Keratinocyte (primary cell): ENCODE data around the gene NRG2. TPM values are rescaled to one million over a fixed set of nuclear protein-coding genes. Genes with fewer than 3 reads are reported as not detected.

Source experiments
- DNase-seq: peaks from one replicate; pipeline ENCODE4 v3.0.0-alpha.2; 2011; ENCODE audit warnings: low read depth, missing footprints, low spot score
- FAIRE-seq: peaks from 2 replicates; lab custom pipeline; 2011; peaks lifted over from hg19 to GRCh38; lab: Jason Lieb, UNC
- H2AFZ ChIP-seq: 2 replicates; pipeline ENCODE4 v1.6.0; 2012; ENCODE audit warnings: low read length, control low read depth, inconsistent platforms; ENCODE audit not compliant: control insufficient read depth
- H3K27ac ChIP-seq: 2 replicates; pipeline ENCODE4 v1.5.1; 2011; ENCODE audit warnings: low read length; ENCODE audit not compliant: control insufficient read depth, insufficient read depth
- H3K27me3 ChIP-seq: 3 replicates; pipeline ENCODE4 v1.6.0; 2011; ENCODE audit warnings: low read length; ENCODE audit not compliant: control insufficient read depth, insufficient read depth; ENCODE audit errors: extremely low read depth
- H3K36me3 ChIP-seq, 2 experiments: 2 replicates in 1 of 2; 3 replicates in 1 of 2; pipeline ENCODE4 v1.5.1; 2011; ENCODE audit warnings: low read length in 2 of 2, mild to moderate bottlenecking in 1 of 2; ENCODE audit not compliant: control insufficient read depth in 2 of 2, insufficient read depth in 2 of 2; ENCODE audit errors: extremely low read depth in 1 of 2
- H3K4me1 ChIP-seq: 3 replicates; pipeline ENCODE4 v1.5.1; 2011; ENCODE audit warnings: low read length; ENCODE audit not compliant: control insufficient read depth, insufficient read depth; ENCODE audit errors: extremely low read depth
- H3K4me2 ChIP-seq: 3 replicates; pipeline ENCODE4 v1.6.0; 2011; ENCODE audit warnings: low read depth, low read length; ENCODE audit not compliant: control insufficient read depth, insufficient read depth; ENCODE audit errors: extremely low read depth
- H3K4me3 ChIP-seq, 3 experiments: fragments of 200-600 bp in 1 of 3; sonication (generic) in 1 of 3; 2 replicates in 2 of 3; 3 replicates in 1 of 3; pipeline ENCODE4 v1.5.1; 2011 to 2016; ENCODE audit warnings: low read length in 3 of 3, mild to moderate bottlenecking in 3 of 3, control low read depth in 2 of 3, inconsistent platforms in 1 of 3, low read depth in 1 of 3, mixed read lengths in 1 of 3, mixed run types in 1 of 3, moderate library complexity in 1 of 3; ENCODE audit not compliant: control insufficient read depth in 2 of 3, insufficient read depth in 2 of 3; ENCODE audit errors: extremely low read depth in 1 of 3
- H3K79me2 ChIP-seq: 2 replicates; pipeline ENCODE4 v1.6.0; 2012; ENCODE audit warnings: low read length; ENCODE audit not compliant: control insufficient read depth, insufficient read depth
- H3K9ac ChIP-seq: 3 replicates; pipeline ENCODE4 v1.6.0; 2011; ENCODE audit warnings: low read length; ENCODE audit not compliant: control insufficient read depth, insufficient read depth; ENCODE audit errors: extremely low read depth
- H3K9me1 ChIP-seq: 3 replicates; pipeline ENCODE4 v1.6.0; 2011; ENCODE audit warnings: low read length; ENCODE audit not compliant: control insufficient read depth, insufficient read depth; ENCODE audit errors: extremely low read depth
- H3K9me3 ChIP-seq: 2 replicates; pipeline ENCODE4 v1.5.1; 2012; ENCODE audit warnings: low read depth, low read length; ENCODE audit not compliant: control insufficient read depth
- H4K20me1 ChIP-seq: 3 replicates; pipeline ENCODE4 v1.6.0; 2011; ENCODE audit warnings: low read length; ENCODE audit not compliant: control insufficient read depth, insufficient read depth; ENCODE audit errors: extremely low read depth
- EZH2 ChIP-seq: IDR thresholded peaks from one replicate; pipeline ENCODE4 v1.6.1; 2012; ENCODE audit warnings: inconsistent platforms, mild to moderate bottlenecking, low read length, moderate library complexity
- dilution Hi-C: fragments of 300-500 bp; cut with MboI; formaldehyde crosslinking; loops from one replicate; pipeline ENCODE4 v1.7.0; 2020; ENCODE audit warnings: low sequenced_read_pairs; ENCODE audit not compliant: extremely low pct_ligation_motif_present
- polyA plus RNA-seq, 5 experiments: library from polyadenylated mRNA; depleted of rRNA in 3 of 5; stranded (reverse) in 3 of 5; stranded (forward) in 1 of 5; unstranded in 1 of 5; fragments of >200 nt; gene quantifications; 1 replicate in 1 of 5; 2 replicates in 3 of 5; 3 replicates in 1 of 5; pipeline versions ENCODE4 v1.2.1 to v1.2.3, GENCODE V29; 2011 to 2012; ENCODE audit warnings: missing spikeins in 2 of 5, low read depth in 1 of 5, low replicate concordance in 1 of 5
- TF ChIP-seq, protein P1 (sequence below), 3 experiments: IDR thresholded peaks in 1 of 3; conservative IDR thresholded peaks in 1 of 3; optimal IDR thresholded peaks in 1 of 3; 2 replicates in 2 of 3; 3 replicates in 1 of 3; pipeline versions ENCODE3 to v1.5.1; 2011; ENCODE audit warnings: low read length in 3 of 3, mild to moderate bottlenecking in 3 of 3, moderate library complexity in 2 of 3, control low read depth in 1 of 3, inconsistent platforms in 1 of 3; ENCODE audit not compliant: insufficient read depth in 2 of 3; ENCODE audit errors: extremely low read depth in 1 of 3

Gene NRG2
- polyA plus RNA-seq, 1 donor (not counting 4 experiments of a cell fraction or from before 2014, with no cell fraction given), result 0.13 TPM

DNA sequence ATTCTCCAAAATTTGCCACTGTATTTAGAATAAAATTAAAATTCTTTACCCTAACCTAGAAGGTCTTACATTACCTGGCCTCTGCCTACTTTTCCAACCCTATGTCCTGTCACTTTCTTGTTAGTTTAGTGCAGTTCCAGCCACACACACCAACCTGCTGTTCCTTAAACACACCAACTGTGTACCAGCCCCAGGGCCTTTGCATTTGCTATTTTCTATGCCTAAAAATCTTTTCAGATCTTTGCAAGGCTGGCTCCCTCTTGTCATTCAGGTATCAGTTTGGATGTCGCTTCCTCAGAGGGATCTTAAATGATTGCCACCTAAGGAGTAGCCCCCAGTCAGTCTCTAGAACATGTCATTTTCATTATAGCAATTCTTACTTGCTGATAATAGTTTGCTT lies 17.7 kb upstream of the NRG2 start:
- H2AFZ ChIP-seq, result no peak overlapping the region
- H3K9ac ChIP-seq, result no peak overlapping the region
- no peak overlapping the region for H3K4me3 ChIP-seq
- no peaks in the 10 kb centered on the region for H3K79me2 ChIP-seq
- DNase-seq, result no peak
- dilution Hi-C loops, result loop anchor here (25.0 kb wide), 1 partner anchor 101 kb away; no protein-coding TSS in a partner anchor
- H3K36me3 ChIP-seq, result no peaks in the 10 kb centered on the region
- FAIRE-seq, result no peak
- peaks cover 19% of the 10 kb centered on the region for H3K27me3 ChIP-seq
- H3K4me1 ChIP-seq, result no peaks in the 10 kb centered on the region
- TF ChIP-seq EZH2, result no peak
- TF ChIP-seq, protein P1, sequence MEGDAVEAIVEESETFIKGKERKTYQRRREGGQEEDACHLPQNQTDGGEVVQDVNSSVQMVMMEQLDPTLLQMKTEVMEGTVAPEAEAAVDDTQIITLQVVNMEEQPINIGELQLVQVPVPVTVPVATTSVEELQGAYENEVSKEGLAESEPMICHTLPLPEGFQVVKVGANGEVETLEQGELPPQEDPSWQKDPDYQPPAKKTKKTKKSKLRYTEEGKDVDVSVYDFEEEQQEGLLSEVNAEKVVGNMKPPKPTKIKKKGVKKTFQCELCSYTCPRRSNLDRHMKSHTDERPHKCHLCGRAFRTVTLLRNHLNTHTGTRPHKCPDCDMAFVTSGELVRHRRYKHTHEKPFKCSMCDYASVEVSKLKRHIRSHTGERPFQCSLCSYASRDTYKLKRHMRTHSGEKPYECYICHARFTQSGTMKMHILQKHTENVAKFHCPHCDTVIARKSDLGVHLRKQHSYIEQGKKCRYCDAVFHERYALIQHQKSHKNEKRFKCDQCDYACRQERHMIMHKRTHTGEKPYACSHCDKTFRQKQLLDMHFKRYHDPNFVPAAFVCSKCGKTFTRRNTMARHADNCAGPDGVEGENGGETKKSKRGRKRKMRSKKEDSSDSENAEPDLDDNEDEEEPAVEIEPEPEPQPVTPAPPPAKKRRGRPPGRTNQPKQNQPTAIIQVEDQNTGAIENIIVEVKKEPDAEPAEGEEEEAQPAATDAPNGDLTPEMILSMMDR (optimal IDR thresholded peaks at IDR 0.05 in 1 of 3, IDR thresholded peaks at IDR 0.05 in 1 of 3, conservative IDR thresholded peaks at IDR 0.05 in 1 of 3; ENCODE audit: extremely low read depth in 1 of 3, insufficient read depth in 2 of 3, low read length in 3 of 3), result no peak
- H4K20me1 ChIP-seq, result no peaks in the 10 kb centered on the region
- no peak overlapping the region for H3K4me2 ChIP-seq
- H3K9me3 ChIP-seq, result no peaks in the 10 kb centered on the region
- H3K9me1 ChIP-seq, result no peaks in the 10 kb centered on the region
- no peak overlapping the region for H3K27ac ChIP-seq

DNA sequence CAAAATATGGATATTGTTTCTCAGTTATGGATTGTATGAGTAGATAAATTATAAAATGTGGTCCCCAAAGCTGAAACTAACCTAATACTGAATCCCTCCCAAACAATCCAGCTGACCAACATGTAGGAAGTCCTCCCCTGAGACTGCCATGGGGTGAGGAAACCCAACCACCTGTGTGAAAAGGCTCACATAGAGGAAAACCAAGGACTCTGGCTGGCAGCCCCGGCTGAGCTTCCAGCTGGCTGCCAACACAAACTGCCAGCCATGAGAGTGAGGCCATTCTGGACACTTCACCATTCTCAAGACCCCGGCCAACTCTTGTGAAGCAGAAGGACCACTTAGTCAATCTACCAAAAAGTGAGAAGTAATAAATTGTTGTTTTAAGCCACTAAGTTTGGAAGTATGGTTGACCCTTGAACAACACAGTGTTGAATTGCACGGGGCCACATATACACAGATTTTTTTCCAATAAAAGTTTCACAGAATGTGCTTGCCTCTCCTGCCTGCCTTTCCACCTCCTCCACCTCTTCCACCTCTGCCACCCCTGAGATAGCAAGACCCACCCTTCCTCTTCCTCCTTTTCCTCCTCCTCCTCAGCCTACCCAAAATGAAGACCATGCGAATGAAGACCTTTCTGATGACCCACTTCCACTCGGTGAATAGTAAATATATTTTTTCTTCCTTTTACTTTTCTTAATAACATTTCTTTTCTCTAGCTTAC lies 15.3 kb upstream of the NRG2 start:
- dilution Hi-C loops, result loop anchor here (25.0 kb wide), 1 partner anchor 104 kb away; no protein-coding TSS in a partner anchor
- H3K9ac ChIP-seq, result no peak overlapping the region
- FAIRE-seq (no peak), DNase-seq (no peak)
- no peaks in the 10 kb centered on the region for H3K4me1 ChIP-seq
- H2AFZ ChIP-seq, result no peak overlapping the region
- no peaks in the 10 kb centered on the region for H3K9me1 ChIP-seq
- H3K79me2 ChIP-seq, result no peaks in the 10 kb centered on the region
- H4K20me1 ChIP-seq, result no peaks in the 10 kb centered on the region
- no peak overlapping the region for H3K27ac ChIP-seq
- H3K27me3 ChIP-seq, result peaks cover 23% of the 10 kb centered on the region
- TF ChIP-seq EZH2, result no peak
- no peak overlapping the region for H3K4me2 ChIP-seq
- no peak overlapping the region for H3K4me3 ChIP-seq
- no peaks in the 10 kb centered on the region for H3K9me3 ChIP-seq
- H3K36me3 ChIP-seq, result no peaks in the 10 kb centered on the region
